Mononuclear cell (primary cell): ENCODE results near the gene TEX2. TPM values are rescaled to one million over a fixed set of nuclear protein-coding genes. Genes with fewer than 3 reads are reported as not detected.
A peak's percentile ranks its signal among the peaks of the same experiment; 100 is the strongest.

Experiments
- H3K27me3 ChIP-seq: 2 replicates; pipeline ENCODE4 v1.6.0; 2011; ENCODE audit warnings: low read length, control low read depth; ENCODE audit not compliant: insufficient read depth
- H3K4me1 ChIP-seq: 2 replicates; pipeline ENCODE4 v1.5.1; 2011; ENCODE audit warnings: mild to moderate bottlenecking, low read length, control low read depth; ENCODE audit not compliant: insufficient read depth
- H3K4me3 ChIP-seq: 2 replicates; pipeline ENCODE4 v1.5.1; 2011; ENCODE audit warnings: mild to moderate bottlenecking, low read length, moderate library complexity
- H3K9me3 ChIP-seq: 2 replicates; pipeline ENCODE4 v1.5.1; 2011; ENCODE audit warnings: low read depth, mild to moderate bottlenecking, control low read depth, low read length
- total RNA-seq: library from RNA; depleted of rRNA; stranded (reverse); fragments of >200 nt; gene quantifications from one replicate; pipeline ENCODE4 v1.2.3, GENCODE V29; 2012

Gene TEX2
- total RNA-seq, 1 donor = 7.2 TPM

DNA sequence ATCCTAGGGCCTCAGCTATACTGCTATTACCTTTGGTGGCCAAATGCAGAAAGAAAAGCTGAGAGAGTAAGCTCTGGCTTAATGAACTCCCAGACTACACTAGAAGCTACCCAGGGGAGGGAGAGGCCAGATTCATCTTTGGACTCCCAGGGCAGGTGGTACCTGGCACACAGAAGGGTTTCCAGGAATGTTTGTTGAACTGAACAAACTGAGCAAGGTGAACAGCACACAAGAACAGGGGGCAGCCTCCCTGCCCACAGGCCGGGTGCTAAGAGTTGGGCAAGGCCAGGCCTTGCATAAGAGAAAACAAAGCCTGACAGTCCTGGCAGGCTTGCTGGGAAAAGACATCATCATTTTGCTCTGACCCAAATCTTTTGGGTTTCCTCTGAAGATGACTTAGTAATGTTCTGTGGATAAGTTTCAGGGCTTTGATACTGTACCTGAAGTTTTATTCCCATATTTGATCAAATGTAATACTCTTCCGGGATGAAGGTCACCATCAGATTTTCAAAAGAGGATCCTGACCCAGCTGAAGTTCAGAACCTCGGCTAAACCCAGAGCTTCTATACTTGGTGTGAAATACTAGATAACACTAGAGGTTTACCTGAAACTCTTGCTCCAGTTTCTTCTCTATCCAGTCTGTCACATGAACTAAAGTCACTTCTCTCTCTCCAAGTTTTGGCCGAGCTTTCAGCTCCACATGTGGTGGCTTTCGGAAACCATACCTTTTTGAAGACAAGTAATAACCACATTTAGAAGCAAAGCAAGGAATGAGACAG is 112.6 kb downstream of the TEX2 start:
- Histone ChIP-seq H3K4me1 (peaks cover 22% of the 10 kb centered on the region), H3K4me3 (no peak overlapping the region), H3K27me3 (no peaks in the 10 kb centered on the region), H3K9me3 (no peaks in the 10 kb centered on the region)

DNA sequence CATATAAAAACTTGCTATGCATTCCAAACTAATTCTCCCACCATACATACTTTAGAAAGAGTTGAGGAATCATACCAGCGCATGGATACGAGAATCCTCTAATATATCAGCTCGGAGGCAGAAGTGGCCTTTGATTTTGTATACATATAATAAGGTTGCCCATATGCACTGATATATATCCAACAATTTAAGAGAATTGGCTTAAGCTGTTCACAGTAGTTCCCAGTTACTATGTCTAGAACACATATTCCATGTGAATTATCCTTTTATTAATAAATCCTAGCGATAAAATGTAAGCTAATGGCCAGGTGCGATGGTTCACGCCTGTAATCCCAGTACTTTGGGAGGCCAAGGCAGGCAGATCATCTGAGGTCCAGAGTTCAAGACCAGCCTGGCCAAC is 113.9 kb downstream of the TEX2 start:
- peaks cover 27% of the 10 kb centered on the region for H3K4me1 ChIP-seq
- no peaks in the 10 kb centered on the region for H3K27me3 ChIP-seq
- no peak overlapping the region for H3K4me3 ChIP-seq
- H3K9me3 ChIP-seq = no peaks in the 10 kb centered on the region

DNA sequence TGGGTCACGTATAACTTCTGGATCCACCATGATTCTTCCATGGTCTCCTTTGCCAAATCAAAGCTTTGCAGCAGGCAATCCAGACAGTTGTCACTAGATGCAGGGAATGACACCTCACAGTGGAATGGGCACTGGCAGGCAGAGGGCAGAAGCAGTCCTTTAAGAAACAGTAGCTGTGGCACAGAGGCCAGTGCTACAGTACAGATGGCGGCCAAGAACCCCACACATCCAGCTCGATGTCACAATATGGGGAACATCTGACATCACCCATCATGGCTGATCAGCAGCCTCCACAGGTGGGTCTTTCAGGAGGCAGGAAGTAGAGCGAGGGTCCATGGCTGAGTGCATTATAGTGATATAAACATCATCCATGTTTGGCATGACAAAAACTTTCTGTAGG is 114.4 kb downstream of the TEX2 start:
- no peaks in the 10 kb centered on the region for H3K9me3 ChIP-seq
- no peak overlapping the region for H3K4me3 ChIP-seq
- peaks cover 27% of the 10 kb centered on the region for H3K4me1 ChIP-seq
- H3K27me3 ChIP-seq = no peaks in the 10 kb centered on the region

DNA sequence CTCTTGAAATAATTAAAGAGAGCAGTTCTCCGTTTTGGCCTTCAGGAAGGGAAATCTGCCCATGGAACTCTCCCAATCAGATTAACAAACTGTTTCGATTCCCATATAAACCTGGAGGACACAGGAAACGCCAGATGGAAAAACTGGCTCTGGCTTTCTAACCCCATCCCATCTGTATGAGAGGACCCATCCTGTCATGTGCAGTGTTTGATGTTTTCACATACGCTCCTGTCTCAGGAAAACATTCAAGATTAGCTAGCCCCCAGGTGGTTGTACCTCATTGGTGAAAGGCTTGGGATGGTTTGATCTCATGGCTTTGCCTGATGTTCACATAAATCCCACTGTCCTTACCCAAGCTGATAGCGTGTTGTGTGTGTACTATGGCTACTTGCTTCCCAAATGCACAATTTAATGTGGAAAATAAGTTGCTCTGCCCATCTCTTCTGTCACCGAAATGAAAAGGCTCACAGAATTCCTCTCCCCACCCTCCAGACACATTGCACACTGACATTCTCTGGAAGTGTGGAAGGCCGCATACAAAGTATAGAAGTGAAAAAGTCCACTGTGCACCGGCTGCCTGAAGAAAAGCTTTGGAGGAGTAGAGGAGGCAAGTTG is 114.9 kb downstream of the TEX2 start:
- no peaks in the 10 kb centered on the region for H3K27me3 ChIP-seq
- H3K4me3 ChIP-seq = no peak overlapping the region
- H3K9me3 ChIP-seq = no peaks in the 10 kb centered on the region
- H3K4me1 ChIP-seq = peaks cover 27% of the 10 kb centered on the region

DNA sequence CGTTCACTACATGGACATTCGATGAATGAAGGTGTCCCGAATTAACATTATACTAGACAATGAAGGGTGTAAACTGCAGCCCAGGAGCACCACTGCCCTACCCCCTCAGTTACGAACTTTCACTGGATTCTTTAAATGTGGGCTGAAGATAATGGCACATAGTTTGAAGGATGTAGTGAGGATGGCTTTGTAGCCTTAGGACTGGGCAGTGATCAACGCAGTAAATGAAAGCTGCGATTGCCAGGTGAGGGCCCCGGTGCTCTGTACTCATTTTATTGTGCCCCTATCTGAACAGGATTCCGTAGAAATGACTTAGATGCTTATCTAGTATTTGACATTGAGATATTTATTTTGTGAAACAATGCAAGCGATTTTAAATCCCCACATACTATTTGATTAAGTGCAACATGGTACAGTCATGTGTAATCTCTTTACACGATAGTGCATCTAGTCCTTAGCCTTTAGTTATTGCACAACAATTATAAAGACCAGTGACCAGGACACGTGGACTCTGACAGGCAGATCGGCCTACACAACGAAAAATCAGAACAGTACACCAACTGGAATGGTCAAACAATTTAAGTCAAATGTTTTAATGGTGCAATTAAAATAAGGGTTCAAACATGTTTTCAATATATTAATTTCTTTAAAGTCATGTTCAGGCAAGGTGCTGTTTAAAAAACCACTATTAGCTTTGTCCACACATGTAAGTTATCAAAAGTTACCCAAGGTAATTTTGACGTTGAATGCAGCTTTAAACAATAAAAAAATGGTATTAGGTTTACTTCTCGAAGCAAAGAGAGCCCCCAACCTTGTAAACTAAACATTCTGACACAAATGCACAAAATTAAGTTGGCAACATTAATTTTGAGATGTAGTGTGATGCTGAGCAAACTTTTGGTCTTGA is 115.7 kb downstream of the TEX2 start:
- peak overlapping the region; percentile 93 for H3K4me3 ChIP-seq
- H3K9me3 ChIP-seq = no peaks in the 10 kb centered on the region
- peaks cover 27% of the 10 kb centered on the region for H3K4me1 ChIP-seq
- H3K27me3 ChIP-seq = no peaks in the 10 kb centered on the region

DNA sequence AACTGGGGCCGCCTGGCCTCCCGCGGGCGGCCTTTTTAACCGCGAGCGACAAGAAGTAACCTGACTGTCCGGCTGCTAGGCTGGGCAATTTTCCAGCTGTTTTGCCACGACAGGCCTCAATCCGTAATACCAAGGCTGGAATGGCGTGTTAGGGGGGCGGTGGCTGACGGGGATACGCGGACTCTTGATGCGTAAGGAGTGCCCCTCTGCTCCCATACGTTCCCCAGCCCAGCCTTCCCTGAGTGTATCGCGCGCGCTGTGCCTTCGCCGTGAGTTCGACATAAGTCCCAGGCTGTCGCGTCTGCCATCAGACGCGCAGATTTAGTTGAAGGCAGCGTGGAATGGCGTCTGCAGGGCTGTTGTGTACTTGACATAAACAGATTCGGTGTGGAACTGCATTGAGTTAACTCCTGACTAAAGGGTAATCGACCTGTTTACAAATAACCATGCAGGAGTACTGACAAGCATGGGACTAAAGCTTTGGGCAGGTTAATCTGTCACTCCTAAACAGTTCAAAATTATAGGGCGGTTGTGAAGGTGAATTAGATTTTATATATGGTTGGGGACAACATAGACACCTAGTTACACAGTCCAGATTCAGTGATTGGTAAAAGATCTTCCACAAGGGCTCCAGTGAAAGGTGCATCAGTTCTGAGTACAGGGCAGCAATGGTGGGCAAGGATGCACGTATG is 116.5 kb downstream of the TEX2 start:
- Histone ChIP-seq H3K9me3 (no peaks in the 10 kb centered on the region), H3K27me3 (no peaks in the 10 kb centered on the region), H3K4me3 (peak overlapping the region; percentile 93), H3K4me1 (peaks cover 27% of the 10 kb centered on the region)

DNA sequence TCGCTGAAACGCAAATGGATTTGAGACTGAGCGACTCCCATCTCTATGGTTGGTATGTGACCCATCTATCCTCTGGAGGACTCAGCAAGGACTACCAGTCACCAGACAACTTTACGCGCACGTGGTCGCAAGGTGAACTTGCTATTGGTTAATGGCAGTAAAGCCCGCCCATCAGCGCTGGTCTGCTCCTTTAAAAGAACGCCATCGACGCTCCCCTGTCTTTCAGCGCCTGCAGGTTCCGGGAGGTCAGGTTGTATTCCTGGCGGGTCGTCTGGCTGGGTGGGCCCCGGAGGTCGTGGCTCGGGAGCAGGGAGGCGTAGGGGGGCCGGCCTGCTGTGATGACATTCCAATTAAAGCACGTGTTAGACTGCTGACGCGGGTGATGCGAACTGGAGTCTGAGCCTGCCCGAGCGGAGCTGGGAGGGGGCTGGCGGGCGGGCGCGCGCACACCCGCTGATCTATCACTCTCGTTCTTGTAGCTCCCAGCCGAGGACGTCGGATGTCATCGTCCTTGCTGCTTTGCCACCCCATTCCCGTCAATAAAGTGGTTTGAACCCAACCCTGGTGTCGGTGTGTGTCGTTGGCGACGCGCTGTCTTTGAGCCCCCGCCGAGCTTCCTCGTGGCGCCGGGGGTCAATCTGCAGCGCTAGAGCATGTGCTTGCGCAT is 117.2 kb downstream of the TEX2 start:
- peaks cover 27% of the 10 kb centered on the region for H3K4me1 ChIP-seq
- H3K9me3 ChIP-seq = no peaks in the 10 kb centered on the region
- H3K27me3 ChIP-seq = no peaks in the 10 kb centered on the region
- H3K4me3 ChIP-seq = peak overlapping the region; percentile 93

DNA sequence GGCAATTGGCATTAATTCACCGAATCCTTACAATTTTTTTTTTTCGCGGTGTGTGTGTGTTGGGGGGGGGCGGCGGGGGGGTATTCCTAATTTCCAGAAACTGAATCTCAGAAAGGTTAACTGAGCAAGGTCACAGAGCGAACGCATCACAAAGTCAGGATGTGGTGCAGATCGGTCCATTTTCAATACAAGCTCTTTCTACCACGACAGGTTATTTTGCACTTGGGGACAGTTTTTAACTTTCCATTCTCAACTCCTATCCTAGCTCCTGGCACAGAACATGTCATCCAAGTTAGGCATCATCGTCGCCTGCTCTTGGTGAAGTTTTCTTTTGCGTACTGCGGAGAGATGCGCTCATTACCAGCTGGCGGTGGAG is 117.7 kb downstream of the TEX2 start:
- no peaks in the 10 kb centered on the region for H3K9me3 ChIP-seq
- peaks cover 27% of the 10 kb centered on the region for H3K4me1 ChIP-seq
- no peaks in the 10 kb centered on the region for H3K27me3 ChIP-seq
- H3K4me3 ChIP-seq = peak overlapping the region; percentile 93

DNA sequence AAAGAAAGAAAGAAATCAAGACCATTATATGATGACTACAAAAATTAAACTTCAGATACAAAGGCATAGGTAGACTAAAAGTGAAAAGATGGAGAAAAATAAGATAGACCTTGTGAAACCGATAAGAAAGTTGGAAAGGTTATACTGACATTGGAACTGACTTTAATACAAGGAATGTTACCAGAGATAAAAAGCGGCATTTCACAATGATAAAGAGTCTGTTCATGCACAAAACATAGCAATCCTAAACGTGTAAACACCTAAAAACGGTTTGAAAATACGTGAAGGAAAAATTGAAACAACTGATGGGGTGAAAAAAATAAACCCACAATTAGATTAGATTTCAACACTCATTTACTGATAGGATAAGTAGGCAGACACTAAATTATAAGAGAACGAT is 123.5 kb downstream of the TEX2 start:
- Histone ChIP-seq H3K4me1 (no peaks in the 10 kb centered on the region), H3K9me3 (no peaks in the 10 kb centered on the region), H3K27me3 (no peaks in the 10 kb centered on the region), H3K4me3 (no peak overlapping the region)

DNA sequence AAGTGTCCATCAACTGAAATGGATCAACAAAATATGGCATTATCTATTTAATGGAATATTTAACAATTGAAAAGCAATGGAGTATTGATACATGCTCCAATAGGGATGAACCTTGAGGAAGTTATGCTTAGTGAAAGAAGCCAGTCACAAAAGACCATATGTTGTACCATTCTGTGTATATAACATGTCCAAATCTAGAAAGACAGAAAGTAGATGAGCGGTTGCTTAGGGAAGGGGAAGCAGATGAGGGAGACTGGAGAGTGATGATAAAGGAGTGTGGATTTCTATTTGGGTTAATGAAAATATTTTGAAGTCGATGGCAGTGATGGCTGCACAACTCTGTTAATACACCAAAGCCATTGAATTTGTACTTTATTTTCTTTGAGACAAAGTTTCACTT is 124.6 kb downstream of the TEX2 start:
- H3K4me1 ChIP-seq = no peaks in the 10 kb centered on the region
- H3K27me3 ChIP-seq = no peaks in the 10 kb centered on the region

DNA sequence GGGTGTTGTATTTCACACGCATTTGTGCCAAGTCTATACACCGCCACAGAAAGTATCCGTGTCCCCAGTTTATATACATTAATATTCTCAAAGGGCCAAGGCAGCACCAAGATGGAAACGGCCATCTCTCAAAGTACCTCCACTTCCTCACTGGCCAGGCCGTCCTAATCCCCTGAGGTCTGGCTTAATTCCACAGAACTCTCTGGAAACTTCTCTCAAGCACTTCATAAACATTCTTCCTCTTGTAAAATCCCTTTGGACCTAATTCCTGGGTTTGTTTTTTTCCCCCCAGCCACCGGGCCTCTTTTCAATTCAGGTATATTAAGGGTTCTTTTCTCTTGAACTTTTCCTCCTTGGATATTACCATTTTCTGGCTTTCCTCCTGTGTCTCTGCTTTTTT is 128.1 kb downstream of the TEX2 start:
- H3K4me1 ChIP-seq = peaks cover 18% of the 10 kb centered on the region
- H3K9me3 ChIP-seq = no peaks in the 10 kb centered on the region
- no peaks in the 10 kb centered on the region for H3K27me3 ChIP-seq
- no peak overlapping the region for H3K4me3 ChIP-seq

More for the DNA sequence above, 124.6 kb downstream of the TEX2 start:
- Histone ChIP-seq H3K9me3 (no peaks in the 10 kb centered on the region), H3K4me3 (no peak overlapping the region)

DNA sequence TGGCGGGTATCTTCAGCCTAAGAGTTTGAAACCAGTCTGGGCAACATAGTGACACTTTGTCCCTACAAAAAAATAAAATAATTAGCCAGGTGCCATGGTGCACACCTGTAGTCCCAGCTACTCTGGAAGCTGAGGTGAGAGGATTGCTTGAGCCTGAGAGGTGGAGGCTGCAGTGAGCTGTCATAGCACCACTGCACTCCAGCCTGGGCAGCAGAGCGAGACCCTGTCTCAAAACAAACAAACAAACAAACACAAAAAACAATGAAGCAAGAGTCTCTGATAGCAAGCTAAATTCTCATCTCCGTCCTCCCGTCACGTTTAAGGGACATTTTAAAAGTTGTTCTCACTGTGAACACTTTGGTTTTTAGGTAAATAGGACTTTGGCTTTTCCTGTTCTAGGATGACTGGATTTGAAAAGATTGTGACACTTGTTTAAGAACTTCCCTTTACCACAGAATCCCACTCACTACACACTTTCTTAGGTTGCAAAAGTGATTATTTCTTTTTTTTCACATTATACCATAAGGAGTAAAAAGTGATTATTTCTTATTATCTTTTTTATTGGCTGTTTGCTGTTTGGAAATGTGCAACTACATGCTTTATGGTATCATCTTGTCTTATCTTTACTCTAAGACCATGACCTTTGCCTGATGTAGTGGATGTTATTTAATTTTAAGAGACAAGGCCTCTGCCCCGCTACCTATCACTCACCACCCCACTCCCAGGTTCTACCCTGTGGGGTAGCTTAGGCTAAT is 128.7 kb downstream of the TEX2 start:
- Histone ChIP-seq H3K9me3 (no peaks in the 10 kb centered on the region), H3K4me1 (peaks cover 19% of the 10 kb centered on the region), H3K27me3 (no peaks in the 10 kb centered on the region), H3K4me3 (no peak overlapping the region)

DNA sequence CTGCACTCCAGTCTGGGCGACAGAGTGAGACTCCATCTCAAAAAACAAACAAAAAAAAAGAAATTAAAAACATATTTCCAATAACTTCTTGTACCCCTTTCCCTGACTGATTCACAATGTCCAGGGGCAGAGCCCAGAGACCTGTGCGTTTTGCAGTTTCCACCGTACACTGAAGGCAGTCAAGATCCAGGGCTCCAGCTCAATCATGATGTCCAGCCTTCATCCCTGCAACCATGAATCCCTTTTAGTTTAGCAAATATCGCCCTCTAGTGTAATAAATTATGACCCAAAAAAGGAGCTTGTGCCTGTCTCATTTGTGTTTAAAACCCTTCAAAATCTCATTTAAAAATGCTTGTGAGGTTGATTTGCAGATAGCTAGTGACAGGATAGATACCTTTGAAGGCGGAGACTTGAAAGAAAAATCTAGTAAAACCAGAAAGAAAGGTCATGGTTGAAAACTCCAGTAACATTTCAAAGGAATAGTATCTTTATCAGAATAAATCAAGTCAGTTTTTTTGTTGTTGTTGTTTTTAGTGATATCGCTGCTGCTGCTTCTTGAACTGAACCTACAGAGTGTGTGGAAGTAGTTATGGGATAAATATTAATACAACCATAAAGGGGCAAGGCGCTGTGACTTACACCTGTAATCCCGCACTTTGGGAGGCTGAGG is 129.4 kb downstream of the TEX2 start:
- Histone ChIP-seq H3K4me3 (no peak overlapping the region), H3K4me1 (peaks cover 26% of the 10 kb centered on the region), H3K9me3 (no peaks in the 10 kb centered on the region), H3K27me3 (no peaks in the 10 kb centered on the region)
